ENCODE results near the gene FCER1G.
"Not testable (repeated sequence)": the region's sequence is repeated elsewhere in the genome, so short reads cannot be mapped to it uniquely, and the experiment has no call there.

Gene FCER1G

DNA sequence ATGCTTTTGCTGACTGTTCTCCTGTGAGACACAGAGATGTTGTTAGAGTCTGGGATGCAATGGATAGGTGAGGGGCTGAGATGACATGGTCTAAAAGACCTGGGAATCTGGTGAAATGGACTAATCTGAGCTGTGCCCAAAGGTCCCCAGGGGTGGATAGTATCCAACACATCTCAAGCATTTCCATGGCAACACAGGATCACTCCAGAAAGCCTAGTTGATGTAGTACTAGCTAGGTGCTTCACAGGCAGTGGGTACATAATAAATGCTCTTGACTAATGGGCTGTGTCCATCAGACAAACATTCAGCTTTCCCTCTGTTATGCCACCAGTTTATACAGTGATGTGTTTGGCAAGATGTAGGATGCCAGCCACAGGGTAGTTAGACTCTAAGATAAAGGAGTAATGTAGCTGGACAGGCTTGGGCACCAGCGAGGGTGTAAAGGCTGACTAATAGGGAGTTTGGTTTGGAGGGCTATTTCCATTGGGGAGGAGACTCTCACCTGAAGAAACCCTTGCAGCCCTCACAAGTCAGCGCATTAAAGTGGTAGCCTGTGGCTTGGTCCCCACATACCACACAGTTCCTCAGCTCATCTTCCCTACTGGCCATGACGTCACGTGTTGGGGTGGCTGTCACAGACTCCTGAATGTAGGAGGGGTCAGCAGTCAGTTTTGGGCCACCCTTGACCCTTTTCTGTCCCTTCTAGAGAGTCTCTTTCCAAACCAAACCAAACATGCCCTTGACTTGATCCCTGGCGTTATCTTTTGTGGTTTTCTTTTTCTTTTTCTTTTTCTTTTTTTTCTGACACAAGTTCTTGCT lies 21.1 kb downstream of the FCER1G start:
- DNase-seq, result no peak

GRCh38 chr1:161238039-161238473 lies 23.0 kb downstream of the FCER1G start, which contains the start of gene NR1I3:
Gene NR1I3, minus strand, starts transcription at chr1:161238203. Its CDS starts 1,638 bp downstream, at chr1:161236565.
- DNase-seq, result no peak

GRCh38 chr1:161241682-161242081 lies 26.6 kb downstream of the FCER1G start:
- DNase-seq, result no peak

DNA sequence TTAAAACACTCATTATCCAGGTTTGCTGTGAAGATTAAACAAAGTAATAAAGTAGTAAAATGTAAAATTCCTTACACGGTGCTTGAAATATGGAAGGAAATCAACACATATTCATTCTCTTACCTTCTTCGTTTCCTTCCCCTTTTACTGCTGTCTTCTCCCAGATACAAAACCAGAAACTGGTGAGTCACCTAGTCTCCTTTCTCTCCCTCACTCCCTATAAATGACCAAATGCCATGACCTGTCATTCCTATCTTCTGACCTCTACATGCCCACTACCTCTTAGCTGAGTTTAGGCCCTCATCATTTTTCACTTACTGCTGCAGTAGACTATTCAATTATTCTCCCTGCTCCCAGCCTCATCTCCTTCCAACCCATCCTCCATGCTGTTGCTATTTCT lies 27.2 kb downstream of the FCER1G start:
- DNase-seq, result no peak

GRCh38 chr1:161244888-161245287 lies 29.8 kb downstream of the FCER1G start:
- no peak for DNase-seq

- DNase-seq, result not testable (repeated sequence)
Observed at GRCh38 chr1:161250100-161250499, 35.0 kb downstream of the FCER1G start.

- no peak for DNase-seq
Observed at GRCh38 chr1:161250829-161251228, 35.7 kb downstream of the FCER1G start.

DNA sequence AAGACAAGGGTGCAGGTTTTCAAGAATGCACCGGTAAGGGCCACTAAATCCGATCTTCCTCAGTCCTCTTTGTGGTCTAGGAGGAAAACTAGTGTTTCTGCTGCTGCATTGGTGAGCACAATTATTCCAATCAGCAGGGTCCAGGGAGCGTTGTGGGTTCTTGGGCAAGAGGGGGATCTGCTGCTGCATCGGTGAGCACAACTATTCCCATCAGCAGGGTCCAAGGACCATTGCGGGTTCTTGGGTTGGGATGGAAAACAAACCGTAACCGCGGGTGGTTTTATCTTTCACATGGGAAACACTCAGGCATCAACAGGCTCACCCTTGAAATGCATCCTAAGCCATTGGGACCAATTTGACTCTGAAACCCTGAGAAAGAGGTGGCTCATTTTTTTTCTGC lies 36.5 kb downstream of the FCER1G start:
- no peak for DNase-seq

DNA sequence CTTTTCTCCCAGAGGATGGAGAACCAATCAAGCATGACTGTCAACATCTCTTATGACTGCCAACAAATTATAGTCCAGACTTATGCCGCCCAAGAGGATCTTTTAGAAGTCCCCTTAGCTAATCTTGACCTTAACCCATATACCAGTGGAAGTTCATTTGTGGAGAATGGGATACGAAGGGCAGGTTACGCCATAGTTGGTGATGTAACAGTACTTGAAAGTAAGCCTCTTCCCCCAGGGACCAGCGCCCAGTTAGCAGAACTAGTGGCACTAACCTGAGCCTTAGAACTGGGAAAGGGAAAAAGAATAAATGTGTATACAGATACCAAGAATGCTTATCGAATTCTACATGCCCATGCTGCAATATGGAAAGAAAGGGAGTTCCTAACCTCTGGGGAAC lies 40.2 kb downstream of the FCER1G start:
- DNase-seq, result not testable (repeated sequence)

DNA sequence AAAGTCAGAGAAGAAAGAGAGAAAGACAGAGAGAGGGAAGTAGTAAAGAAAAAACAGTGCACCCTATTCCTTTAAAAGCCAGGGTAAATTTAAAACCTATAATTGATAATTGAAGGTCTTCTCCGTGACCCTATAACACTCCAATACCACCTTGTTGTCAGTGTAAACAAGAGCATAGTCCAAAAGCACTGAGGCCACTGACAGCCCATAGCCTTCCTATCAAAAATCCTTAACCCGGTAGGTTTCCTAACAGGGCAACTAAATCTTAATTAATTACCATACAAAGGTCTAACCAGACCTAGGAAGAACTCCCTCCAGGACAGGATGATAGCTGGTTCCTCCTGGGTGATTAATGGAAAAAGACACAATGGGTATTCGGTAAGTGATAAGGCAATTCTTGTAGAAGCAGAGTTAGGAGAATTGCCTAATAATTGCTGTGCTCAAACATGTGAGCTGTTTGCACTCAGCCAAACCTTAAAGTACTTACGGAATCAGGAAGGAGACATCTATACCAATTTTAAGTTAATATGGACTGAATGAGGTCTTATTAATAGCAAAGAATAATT lies 40.9 kb downstream of the FCER1G start:
- DNase-seq, result not testable (repeated sequence)

DNA sequence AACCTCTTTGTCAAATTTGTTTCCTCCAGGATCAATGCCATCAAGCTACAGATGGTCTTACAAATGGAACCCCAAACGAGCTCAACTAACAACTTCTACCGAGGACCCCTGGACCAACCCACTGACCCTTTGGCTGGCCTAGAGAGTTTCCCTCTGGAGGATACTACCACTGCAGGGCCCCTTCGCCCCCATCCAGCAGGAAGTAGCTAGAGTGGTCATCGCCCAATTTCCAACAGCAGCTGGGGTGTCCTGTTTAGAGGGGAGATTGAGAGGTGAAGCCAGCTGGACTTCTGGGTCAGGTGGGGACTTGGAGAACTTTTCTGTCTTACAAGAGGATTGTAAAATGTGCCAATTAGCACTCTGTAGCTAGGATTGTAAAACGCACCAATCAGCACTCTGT lies 42.0 kb downstream of the FCER1G start:
- not testable (repeated sequence) for DNase-seq

GRCh38 chr1:161258439-161259344 lies 43.6 kb downstream of the FCER1G start, which contains the start of gene PCP4L1:
Gene PCP4L1, plus strand, starts transcription at chr1:161258745. Its CDS starts 230 bp downstream, at chr1:161258975.
- DNase-seq, result peak; percentile 25

DNA sequence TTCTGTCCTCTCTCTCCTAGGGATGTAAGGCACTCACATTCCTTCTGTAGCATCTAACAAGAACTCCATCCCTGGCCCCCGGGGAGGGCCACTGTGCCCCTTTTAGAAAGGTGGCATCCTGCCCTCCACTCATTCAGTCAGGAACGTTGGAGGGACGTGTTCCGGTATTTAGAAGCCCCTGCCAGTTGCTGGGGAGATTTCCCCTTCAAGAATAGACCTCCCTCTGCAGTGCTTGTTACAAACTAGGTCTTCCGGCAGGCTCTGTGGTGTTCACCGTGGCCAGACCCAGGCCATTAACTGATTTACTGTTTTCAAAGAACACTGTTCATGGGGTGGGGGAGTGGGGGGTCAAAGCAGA lies 44.2 kb downstream of the FCER1G start:
- no peak for DNase-seq

GRCh38 chr1:161259765-161260164 lies 44.7 kb downstream of the FCER1G start:
- no peak for DNase-seq

DNA sequence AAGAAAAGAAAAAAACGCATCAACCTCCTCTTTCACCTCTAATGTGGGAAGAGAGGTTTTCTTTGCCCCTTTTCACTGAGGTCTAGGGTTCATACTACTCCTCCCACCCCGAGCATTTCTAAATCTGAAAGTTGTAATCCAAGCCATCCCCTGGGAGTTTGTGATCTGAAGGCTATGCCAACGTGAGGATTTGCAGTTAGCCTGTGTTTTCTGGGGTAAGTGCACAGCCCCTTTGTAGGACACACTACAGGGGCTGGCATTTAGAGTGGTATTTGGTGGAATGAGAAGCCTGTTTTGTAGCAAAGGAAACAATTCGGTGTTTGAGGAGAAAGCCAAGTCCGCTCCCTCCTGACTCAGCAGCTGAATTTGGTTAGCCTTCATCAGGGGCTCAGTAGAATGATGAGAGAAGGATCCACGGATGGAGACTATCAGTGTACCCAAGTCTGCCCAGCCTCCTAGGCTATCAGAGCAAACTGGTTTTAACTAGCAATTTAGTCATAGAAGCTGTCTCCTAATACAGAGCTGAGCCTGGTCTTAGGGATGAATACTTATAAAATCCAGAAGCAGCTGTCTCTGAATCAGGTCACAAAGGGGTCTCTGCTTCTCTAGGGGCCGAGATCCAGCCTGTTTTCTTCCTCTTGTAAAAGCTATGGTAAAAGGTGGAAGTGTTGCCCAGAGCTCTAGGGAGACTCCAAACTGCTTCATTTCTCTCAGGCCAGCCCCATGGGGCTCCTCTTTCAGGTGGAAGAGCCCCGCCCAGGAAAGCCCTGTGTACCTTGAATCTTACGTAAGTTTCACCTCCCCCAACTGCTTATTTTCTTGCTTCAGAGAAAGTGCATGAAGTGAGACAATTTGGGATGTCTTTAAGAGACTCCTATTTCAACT lies 45.5 kb downstream of the FCER1G start:
- no peak for DNase-seq

DNA sequence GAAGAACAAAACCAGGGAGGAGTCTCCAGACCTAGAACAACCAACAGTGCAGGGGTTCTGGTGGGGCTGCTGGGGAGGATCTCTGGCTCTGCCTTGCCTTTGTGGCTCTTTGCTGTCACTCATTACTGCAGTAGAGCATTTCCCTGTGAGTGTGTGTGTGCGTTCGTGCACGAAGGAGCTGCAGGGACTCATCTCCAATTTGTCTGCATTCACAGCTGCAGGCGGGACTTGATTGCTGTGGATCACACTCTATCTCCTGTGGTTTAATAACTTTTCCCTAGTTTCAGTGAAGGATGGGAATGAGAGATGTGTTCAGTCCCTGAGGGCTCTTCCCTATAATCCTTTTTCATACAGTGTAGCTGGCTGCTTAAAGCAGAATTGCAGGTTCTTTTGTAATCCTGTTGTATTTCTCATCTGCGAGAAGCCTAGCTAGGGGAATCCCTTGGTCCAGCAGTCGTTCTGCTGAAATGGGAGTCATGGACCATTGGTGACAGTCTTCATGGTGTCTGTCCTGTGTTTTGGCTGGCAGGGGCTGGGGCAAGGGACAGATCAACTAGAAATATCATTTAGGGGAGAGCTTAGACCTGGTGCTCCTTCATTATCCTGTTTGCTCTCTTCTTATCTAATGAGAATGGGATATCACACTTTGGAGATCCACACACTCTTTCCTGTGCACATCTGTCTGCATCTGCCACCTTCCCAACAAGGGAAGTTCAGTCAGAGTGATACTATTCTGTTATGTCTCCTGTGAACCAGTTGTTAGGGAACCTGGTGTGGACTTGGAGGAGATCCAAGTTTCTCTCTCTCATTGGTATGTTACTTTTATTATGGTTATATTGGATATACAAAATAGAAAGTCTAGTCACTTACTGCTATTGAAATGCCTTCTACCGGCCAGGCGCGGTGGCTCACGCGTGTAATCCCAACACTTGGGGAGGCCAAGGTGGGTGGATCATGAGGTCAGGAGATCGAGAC lies 46.5 kb downstream of the FCER1G start:
- no peak for DNase-seq

DNA sequence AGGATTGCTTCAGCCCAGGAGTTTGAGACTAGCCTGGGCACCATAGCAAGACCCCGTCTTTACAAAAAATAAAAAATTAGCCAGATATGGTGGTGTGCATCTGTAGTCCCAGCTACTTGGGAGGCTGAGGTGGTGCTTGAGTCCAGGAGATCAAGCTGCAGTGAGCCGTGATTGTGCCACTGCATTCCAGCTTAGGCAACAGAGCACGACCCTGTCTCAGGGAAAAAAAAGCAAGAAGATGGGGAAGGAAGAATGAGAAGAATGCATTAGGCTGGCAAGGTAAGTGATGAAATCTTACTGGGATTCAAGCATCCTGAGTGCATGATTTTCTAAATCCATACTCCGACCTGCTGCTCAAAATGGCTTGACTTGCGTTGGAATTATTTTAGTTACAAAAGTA lies 50.2 kb downstream of the FCER1G start:
- no peak for DNase-seq

GRCh38 chr1:161266202-161266601 lies 51.1 kb downstream of the FCER1G start:
- no peak for DNase-seq

DNA sequence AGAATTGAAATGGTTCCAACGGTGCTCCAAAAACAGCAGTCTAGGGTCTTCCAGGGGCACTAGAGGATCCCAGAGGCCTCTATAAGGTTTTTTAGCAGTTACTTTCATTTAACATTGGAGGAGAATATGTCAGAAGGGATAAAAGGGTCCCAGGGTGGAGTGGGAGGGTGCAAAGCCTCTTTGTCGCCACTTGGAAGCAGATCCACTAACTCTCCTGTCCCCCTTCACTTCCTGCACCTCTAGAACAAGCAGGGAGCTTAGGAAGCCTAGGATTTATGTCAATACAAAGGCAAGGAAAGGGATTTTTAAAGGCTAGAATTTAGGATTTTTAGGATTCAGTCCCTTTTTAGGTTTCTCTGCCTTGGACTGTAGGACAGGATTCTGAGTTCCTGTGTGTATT lies 51.7 kb downstream of the FCER1G start:
- no peak for DNase-seq

DNA sequence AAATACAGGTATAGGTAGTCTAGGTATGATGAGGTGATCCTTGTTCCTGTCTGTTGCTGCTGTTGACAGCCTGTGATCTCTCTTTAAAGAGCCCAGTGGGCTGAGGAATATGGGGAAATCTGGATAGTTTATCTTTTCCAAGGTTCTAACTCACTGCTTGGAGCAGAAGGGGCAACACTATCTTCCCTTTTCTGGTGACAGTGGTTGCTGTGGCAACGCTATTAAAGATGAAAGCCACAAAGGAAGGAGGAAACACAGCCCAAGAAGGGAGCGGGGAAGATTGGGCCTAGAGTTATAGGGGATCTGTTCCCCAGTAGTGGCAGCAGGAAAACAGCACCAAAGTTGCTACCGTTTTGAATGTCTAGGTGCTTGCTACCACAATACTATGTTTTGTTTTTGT lies 52.2 kb downstream of the FCER1G start:
- DNase-seq, result no peak

All from NCI-H2029 (cell line).